NCI-H2171 treated with DMSO at 0.1 percent for 48 hours (cell line): ENCODE results near the gene KCTD1.
"Not testable (repeated sequence)": the region's sequence is repeated elsewhere in the genome, so short reads cannot be mapped to it uniquely, and the experiment has no call there.

Source experiments
- DNase-seq: peaks from one replicate; lab custom pipeline; 2025; lab: John Stamatoyannopoulos, UW

The KCTD1 gene

GRCh38 chr18:26457611-26458353 is 90.6 kb downstream of the KCTD1 start:
- DNase-seq: peak; percentile 83

GRCh38 chr18:26457195-26457594 is 91.2 kb downstream of the KCTD1 start:
- no peak for DNase-seq

GRCh38 chr18:26456070-26456491 is 92.3 kb downstream of the KCTD1 start:
- DNase-seq: no peak

GRCh38 chr18:26455639-26456038 is 92.7 kb downstream of the KCTD1 start:
- no peak for DNase-seq

GRCh38 chr18:26454616-26455015 is 93.7 kb downstream of the KCTD1 start:
- DNase-seq: no peak

- no peak for DNase-seq
These were observed 94.2 kb downstream of the KCTD1 start for GRCh38 chr18:26454192-26454591.

GRCh38 chr18:26453386-26453901 is 94.9 kb downstream of the KCTD1 start:
- no peak for DNase-seq

GRCh38 chr18:26450989-26451682 is 97.2 kb downstream of the KCTD1 start:
- no peak for DNase-seq

- DNase-seq: no peak
These were observed 99.6 kb downstream of the KCTD1 start for GRCh38 chr18:26448714-26449159.

- no peak for DNase-seq
These were observed 104.5 kb downstream of the KCTD1 start for GRCh38 chr18:26443853-26444252.

- no peak for DNase-seq
These were observed 106.2 kb downstream of the KCTD1 start for GRCh38 chr18:26442126-26442525.

- no peak for DNase-seq
These were observed 107.7 kb downstream of the KCTD1 start for GRCh38 chr18:26440644-26441043.

GRCh38 chr18:26439537-26439936 is 108.8 kb downstream of the KCTD1 start:
- DNase-seq: no peak

- no peak for DNase-seq
These were observed 109.4 kb downstream of the KCTD1 start for GRCh38 chr18:26438980-26439379.

- DNase-seq: not testable (repeated sequence)
These were observed 110.7 kb downstream of the KCTD1 start for GRCh38 chr18:26437634-26438033.

GRCh38 chr18:26436176-26437051 is 111.9 kb downstream of the KCTD1 start:
- DNase-seq: no peak

- DNase-seq: no peak
These were observed 112.8 kb downstream of the KCTD1 start for GRCh38 chr18:26435415-26436095.

GRCh38 chr18:26434887-26435286 is 113.5 kb downstream of the KCTD1 start:
- no peak for DNase-seq

- DNase-seq: no peak
These were observed 115.5 kb downstream of the KCTD1 start for GRCh38 chr18:26432651-26433424.

- DNase-seq: peak; percentile 84
These were observed 118.7 kb downstream of the KCTD1 start for GRCh38 chr18:26429535-26430226.
